Mesenteric fat pad (tissue), 1 donor: ENCODE measurements around the gene PHRF1. TPM values are rescaled to one million over a fixed set of nuclear protein-coding genes. Genes with fewer than 3 reads are reported as not detected.
"Not testable (repeated sequence)": the region's sequence is repeated elsewhere in the genome, so short reads cannot be mapped to it uniquely, and the experiment has no call there.

Experiments used
- DNase-seq: peaks from one replicate; pipeline ENCODE4 v3.0.0-alpha.2; 2020; ENCODE audit warnings: low spot score
- total RNA-seq: library from RNA; stranded (reverse); fragmentation: NEBNext Ultra II Directional; extraction: Animal tissue kit (Norgen Biotek cat#: 25700); gene quantifications from one replicate; pipeline ENCODE4 v1.2.1, GENCODE V29; 2021
- donor health status: DM: yes; HTN: yes; CAD: no.

PHRF1 gene
- total RNA-seq, 1 donor from 2014 or later: 29.3 TPM

DNA sequence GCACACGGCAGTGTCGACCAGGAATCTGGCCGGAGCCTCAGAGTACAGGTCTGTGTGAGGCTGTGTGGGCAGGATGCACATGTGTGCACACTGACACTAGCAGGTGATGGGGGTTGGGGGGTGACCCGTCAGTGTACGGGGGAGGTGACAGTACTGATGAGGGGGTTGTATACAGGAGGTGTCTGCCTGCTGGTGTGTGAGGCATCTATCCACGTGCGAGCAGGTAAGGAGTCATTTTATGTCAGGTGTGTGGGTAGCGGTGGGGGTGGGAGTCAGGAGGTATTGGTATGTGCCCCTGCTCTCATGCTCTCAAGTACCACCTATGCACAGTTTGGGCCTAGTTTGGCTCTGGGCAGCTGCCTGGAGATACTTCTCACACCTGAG is 4.5 kb upstream of the PHRF1 start:
- no peak for DNase-seq

DNA sequence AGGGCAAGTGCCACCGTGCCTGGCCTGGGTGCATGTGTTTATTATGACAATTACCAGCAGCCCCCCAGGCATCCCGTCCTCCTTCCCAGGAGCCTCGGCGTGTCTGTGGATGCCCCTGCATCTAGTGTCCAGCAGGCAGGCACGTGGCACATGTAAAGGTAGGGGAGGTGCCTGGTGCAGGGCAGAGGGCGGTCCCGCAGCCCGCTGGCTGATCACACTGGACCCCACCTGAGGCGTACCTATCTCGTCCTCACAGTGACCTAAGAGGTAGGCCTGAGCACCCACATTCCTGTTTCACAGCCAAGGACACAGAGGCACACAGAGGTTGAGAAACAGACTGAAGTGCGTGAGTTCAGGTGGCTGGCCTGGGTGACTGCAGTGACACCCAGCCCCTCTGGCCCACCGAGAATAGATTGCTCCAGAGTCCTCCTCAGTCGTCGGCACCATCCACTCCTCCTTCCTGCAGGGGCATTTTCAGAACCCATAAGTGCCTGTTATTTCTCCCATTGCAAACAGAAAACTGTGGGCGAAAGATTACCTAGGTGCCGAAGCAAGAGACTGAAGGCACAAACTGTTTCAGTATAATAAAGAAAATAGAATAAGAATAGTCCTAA is 3.0 kb upstream of the PHRF1 start:
- no peak for DNase-seq

DNA sequence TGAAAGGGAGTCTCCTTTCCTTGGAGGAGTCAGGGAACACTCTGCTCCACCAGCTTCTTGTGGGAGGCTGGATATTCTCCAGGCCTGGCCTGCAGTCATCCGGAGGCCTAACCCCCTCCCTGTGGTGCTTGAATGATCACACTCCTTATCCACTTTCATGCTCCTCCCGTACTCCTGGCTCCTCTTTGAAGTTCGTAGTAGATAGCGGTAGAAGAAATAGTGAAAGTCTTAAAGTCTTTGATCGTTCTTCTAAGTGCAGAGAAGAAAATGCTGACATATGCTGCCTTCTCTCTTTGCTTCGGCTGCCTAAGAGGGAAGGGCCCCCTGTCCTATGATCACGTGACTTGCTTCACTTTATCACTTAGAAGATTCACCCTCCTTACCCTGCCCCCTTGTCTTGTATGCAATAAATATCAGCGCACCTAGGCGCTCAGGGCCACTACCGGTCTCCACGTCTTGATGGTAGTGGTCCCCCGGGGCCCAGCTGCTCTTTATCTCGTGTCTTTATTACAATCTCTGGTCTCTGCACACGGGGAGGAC is 2.2 kb upstream of the PHRF1 start:
- DNase-seq: not testable (repeated sequence)

DNA sequence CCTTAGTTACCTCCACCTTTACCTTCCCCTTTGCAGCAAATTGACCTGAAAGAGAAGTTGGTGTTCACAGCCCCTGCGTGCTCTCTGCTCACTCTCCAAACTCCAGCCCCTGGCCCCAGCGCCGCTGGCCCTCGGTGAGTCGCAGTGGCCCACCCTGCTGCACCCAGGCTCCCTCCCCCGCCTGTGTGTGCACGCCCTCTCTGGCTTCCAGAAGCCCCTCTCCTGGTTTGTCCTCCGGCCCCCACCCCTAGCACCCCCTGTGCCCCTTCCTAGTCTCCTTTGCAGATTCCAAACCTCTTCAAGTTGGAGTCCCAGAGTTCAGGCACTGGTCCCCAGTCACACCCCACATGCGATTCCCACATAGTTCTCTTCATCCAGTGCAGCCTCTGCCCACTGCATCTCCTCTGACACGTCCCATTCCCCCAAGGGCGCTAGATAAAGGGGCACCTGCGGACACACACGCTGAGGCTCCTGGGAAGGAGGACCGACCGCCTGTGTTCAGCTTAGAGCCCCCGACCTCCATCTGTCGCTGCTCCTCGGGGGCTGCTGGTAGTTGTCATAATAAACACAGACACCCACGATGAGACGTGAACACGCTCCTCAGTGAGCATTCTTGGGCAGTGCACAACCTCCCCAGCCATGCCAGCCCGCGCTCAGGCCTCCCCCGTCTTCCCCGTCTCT is 1.5 kb upstream of the PHRF1 start:
- DNase-seq: no peak

DNA sequence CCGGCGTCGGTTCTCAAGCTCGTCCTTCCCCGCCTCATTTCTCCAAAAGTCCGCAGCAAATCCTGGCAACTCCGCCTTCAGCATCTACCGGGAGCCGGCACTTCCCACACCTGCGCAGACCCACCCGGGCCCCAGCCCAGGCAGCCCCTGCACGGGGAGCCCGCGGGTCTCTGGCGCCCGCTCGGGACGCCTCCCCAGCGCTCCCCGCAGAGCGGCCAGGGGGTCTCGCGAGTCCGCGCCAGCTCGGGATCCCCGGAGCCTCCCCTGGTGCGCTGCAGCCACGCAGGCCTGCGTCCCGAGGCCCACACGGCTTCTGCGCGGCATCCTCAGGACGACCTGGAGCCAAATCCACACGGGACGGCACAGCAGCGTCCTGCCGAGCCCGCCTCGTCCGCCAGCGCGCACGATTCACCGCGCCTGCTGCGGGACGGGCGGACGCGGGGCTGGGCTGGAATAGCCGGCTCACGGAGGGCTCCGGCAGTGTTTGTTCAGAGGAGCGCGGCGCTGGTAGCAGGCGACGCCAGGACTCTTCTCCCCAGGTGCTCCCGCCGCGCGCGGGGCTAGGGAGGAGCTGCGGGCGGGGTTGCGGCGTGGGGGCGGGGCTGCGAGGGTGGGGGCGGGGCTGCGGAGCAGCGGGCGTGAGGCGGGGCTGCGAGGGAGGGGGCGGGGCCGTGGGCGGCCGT is 816 bp upstream of the PHRF1 start:
- DNase-seq: no peak

DNA sequence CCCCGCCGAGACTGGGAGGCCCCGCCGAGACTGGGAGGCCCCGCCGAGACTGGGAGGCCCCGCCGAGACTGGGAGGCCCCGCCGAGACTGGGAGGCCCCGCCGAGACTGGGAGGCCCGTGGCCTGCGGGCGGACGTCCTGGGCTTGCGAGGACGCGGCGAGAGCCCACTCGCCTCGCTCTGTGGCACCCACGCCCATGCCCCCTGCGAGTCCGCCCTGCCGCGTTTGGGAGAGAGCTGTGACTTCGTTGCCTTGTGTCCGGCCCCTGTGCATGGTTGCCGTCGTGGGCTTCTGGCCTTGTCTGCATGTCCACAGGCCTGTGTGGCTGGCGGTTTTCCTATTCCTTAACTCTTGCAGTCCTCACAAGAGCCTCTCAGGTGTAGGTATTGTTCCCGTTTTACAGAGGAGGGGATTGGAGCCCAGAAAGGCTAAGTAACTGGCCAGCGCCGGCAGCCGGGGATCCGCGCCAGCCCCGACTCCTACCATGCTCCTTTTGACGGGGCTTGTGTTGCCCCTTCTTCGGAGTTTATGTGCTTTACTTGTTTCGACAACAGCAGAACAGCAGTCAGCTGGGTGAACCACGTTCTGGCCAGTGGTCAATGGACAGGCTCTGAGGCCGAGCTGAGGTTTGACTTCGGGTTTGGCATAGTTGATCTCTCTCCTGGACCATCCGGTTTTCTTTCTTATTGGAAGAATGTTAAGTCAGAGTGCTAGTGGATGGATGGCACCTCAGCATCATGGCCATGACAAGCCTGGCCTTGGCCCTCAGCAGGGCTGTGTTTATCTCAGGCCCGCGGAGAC is 741 bp downstream of the PHRF1 start:
- DNase-seq: no peak

DNA sequence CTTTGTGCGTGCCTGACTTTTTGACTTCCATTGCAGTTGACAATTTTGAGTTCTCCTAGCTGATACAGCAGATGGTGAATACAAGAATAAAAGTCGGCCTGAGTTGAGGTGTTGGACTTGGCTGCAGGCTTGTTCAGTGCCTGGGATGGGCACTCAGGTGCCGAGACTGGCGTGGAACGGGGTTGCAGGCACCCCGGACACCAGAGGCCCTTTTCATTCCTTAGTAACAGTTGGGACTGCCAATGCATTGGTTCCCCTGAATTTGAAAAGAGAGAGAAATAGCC is 1.3 kb downstream of the PHRF1 start:
- DNase-seq: no peak

DNA sequence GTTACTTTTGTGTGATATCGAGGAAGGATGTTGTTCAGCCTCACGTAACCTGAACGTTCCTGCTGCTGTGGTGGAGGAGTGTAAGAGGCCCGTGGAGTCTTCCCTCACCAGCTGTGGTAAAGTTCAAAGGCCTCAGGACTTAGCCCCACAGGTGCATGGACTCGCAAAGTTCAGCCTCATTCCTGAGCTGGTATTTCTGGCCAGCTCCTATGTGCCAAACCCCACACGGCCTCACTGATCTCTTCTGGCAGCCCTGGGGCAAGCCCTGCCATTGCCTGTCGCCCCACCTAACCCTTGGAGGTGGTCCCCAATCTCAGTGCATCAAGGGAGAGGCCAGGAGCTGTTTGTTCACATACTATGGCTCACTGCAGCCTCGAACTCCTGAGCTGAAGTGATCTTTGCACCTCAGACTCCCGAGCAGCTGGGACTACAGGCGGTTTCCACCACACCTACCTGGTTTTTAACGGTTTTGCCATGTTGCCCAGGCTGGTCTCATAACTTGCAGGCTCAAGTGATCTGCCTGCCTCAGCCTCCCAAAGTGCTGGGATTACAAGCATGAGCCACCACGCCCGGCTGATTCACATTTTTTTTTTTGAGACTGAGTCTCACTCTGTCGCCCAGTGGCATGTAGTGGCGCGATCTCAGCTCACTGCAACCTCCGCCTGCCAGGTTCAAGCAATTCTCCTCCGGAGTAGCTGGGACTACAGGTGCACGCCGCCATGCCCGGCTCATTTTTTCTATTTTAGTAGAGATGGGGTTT is 2.2 kb downstream of the PHRF1 start:
- no peak for DNase-seq

DNA sequence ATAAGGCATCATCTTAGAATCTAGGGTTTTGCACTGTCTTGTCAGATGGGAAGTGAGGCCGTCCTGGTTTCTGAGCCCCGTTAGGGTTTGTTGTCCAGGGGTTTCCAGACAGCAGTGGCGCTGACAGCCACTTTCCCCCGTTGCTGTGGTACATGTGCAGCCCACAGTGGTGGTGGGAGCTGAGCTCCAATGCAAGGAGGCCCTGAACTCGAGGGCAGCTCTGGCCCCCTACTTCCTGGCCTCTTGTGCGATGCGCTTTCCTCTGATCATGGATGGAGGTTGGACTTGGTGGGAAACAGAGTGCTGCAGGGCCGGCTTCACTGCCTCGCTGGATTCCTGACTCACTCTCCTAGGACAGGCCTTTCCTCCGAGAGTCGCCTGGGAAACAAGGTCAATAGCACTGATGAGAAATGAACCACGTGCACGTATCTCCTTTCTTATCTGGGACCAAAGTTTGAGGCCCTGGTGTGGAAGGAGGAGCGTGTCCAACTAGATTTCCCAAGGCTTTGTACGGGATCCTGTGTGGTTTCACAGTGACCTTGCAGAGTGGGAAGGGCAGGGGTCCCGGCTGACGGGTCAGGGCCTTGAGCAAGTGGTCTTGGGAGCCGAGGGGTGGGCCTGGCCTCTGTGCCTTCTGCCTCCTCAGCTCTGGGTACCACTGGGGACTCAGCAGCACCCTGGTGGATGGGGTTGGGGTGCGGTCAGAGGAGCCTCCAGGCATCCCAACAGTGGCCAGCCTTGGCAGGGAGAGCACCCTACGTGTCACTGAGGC is 3.7 kb downstream of the PHRF1 start:
- DNase-seq: no peak

DNA sequence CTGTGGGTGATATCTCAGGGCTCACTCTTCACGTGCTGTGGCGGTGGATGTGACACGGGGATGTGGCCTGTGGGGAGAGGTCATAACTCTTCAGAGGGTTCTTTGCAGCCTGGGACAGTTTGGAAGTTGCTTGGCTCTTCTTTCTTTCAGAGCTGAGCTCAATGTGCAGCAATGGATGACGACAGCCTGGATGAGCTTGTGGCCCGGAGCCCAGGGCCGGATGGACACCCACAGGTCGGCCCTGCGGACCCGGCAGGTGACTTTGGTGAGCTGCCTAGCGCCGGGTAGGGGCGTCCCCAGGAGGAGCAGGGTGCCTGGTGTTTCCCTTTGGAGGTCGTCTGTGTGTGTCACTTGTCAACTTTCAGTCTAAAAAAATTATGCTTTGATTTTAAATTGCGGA is 5.1 kb downstream of the PHRF1 start:
- DNase-seq: no peak

DNA sequence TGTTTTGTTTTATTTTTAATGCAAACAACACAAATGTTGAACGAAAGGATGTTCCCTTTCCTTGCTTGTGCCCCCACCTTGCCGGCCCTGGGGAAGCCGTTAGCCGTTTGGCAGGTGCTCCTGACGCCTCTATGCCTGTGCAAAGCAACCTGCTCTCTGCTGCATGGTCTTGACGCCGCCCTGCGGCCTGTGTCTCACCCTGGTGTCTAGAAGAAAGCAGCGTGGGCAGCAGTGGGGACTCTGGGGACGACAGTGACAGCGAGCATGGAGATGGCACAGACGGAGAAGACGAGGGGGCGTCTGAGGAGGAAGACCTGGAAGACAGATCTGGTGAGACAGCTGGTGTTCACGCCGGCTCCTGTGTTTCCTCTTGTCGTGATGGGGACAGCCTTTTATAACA is 5.5 kb downstream of the PHRF1 start:
- DNase-seq: no peak

DNA sequence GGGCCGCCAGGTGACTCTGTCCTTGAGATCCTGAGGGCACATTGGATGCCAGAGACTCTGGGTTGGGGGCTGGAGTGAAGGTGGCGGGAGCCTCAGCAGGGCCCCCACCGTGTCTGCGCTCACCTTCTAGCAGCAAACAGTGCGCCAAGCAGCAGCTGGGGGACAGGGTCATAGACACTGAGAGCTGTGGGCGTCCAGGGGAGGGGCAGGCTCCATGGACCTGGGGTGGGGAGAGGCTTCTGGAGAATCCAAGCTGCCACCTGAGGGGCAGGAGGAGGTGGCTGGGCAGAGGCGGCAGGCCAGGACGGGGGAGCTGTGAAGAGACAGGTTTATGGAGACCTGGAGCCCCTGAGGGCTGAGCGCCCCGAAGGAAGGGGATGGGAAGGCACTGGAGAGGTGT is 8.0 kb downstream of the PHRF1 start:
- DNase-seq: no peak

DNA sequence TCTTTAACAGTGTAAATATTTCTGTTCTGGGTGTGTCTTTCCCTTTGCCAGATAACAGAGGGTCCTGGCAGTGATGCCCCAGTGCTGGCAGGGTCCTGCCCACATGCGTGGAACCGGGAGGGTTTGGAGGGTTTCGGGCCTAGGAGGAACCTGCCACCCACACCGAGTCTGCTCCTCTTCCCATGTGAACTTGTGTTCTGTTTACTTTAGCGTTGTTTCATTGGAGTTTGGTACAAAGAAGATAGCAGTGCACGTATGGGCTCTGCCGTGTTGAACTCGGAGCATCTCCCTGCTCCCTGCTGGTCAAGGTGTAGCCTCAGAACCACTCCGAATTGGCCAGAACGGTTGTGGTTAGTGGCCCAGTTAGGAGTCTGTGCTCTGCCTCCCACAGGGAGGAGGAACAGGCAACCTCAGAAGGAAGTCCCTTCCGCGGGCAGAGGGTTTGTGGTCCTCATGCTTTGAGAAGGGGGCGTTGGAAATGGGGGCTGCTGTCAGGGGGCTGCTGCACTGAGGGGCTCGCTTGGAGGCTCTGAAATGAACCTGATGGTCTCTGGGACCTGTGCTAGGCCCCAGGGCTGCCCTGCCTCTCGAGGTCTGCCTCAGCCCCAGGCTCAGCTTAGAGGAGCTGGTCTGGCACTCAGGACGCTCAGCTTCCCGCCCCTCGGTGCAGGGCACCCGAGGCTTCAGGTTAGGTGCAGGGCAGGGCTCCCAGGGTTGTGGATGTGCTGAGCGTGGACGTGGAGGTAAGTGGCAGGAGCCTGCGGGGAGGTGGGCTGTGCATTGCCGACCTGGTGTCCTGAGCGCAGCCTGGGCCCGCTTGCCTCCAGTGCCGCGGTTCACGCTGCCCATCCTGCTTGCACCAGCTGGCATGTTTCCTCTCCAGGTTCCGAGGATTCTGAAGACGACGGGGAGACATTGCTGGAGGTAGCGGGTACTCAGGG is 10.4 kb downstream of the PHRF1 start:
- no peak for DNase-seq

DNA sequence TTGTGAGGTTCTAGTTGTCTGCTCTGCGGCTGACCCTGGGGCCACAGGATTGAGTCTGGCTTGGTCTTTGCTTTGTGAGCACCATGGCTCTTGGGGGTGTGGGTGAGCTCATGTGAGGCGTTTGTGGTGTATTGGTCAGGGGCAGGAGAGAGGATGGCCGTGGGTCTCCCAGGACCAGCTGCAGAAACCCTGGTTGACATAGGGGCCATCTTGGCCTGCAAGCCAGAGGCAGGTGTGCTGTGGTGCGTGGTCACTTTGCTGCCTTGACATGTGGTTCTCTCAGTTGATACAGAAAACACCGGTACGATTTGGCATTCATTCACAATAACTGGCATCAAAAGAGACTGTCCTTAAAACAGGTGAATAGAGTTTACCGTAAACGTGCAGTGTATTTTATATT is 11.3 kb downstream of the PHRF1 start:
- no peak for DNase-seq

DNA sequence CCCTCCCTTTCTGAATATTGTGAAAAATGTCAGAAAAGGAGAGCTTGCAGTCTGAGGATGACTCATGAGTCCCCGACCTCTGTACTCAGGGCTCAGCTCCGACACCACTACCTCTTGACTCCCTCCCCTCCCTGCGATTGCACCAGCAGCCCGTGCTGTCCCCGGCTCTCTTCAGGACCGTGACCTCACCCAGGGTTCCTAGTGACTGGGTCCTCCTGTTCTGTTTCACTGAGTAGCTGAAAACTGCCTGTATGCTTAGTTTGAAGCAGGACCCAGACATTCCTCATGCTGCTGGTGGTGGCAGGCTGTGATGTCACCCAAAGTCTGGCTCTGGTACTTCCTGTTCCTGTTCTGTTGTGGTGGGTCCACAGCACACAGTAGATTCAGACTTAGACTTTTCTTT is 11.7 kb downstream of the PHRF1 start:
- DNase-seq: no peak

DNA sequence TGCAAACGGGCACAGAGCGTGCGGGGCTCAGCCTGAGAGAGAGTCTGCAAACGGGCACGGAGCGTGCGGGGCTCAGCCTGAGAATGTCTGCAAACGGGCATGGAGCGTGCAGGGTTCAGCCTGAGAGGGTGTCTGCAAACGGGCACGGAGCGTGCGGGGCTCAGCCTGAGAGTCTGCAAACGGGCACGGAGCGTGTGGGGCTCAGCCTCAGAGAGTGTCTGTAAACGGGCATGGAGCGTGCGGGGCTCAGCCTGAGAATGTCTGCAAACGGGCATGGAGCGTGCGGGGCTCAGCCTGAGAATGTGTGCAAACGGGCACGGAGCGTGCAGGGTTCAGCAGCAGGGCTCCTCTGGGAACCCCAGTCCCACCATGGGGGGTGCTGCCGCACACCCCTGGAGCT is 13.5 kb downstream of the PHRF1 start:
- no peak for DNase-seq

DNA sequence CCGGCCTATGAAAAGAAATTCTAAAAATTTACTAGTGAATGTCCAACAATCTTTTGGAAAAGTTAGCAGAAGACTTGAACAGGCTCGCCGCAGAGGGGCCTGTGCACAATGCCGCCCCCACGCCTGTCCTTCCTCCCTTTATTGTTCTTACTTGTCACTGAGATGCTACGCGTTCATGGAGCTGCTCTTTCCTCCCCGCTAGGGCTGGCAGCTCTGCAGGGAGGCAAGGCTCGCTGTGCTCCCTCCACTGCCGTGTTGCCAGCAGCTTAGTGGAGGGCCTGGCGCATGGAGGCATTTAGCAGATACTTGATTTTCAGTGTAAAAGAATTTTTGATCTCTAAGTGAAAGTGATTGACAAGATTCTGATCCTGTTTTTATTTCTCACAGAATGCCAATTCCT is 14.7 kb downstream of the PHRF1 start:
- no peak for DNase-seq

DNA sequence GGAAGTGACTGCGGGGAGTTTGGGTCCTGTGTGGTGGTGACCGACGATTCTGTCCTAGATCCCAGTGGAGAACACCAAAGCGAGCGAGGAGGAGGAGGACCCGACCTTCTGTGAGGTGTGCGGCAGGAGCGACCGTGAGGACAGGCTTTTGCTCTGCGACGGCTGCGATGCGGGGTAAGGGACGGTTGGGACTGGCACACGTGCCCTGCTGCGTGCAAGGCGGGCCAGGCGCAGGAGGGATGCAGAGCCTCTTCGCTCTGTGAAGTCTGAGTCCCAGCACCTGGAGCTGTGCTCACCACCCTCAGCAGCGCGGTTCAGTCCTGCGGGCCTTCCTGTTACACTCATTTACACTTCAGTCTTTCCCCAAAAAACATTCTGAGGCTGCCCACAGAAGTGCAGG is 16.2 kb downstream of the PHRF1 start:
- no peak for DNase-seq

DNA sequence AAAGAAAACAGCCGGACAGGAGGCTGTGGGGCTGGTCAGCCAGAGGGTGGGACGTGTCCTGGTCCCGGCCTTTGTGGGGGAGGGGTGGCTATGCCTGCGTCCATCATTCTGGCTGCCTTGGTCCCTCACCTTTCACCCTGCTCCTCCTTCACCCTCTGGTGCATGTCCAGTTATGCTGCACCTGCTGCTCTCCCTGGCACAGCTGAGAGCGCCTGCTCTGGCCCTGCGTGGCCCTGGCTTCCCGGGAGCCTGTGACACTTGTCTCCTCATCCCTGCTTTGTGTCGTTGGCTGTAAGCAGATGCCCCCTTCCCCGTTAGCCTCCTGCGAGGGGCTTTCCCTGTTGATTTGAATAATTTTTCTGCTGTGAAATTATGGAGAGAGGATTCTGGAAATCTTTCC is 16.6 kb downstream of the PHRF1 start:
- no peak for DNase-seq
